Measurements from ENCODE around the gene ARL4C.
"Not testable (repeated sequence)": the region's sequence is repeated elsewhere in the genome, so short reads cannot be mapped to it uniquely, and the experiment has no call there.

ARL4C gene

GRCh38 chr2:234479465-234479864 is 17.4 kb downstream of the ARL4C start:
- in situ Hi-C loops (cut with HindIII; ENCODE audit: low sequenced_read_pairs): no loop called here

GRCh38 chr2:234478121-234478858 is 18.6 kb downstream of the ARL4C start:
- in situ Hi-C loops (cut with HindIII; ENCODE audit: low sequenced_read_pairs): no loop called here

GRCh38 chr2:234476766-234477165 is 20.1 kb downstream of the ARL4C start:
- in situ Hi-C loops (cut with HindIII; ENCODE audit: low sequenced_read_pairs): no loop called here

GRCh38 chr2:234474654-234475053 is 22.2 kb downstream of the ARL4C start:
- in situ Hi-C loops (cut with HindIII; ENCODE audit: low sequenced_read_pairs): no loop called here

GRCh38 chr2:234472155-234472554 is 24.7 kb downstream of the ARL4C start:
- in situ Hi-C loops (cut with HindIII; ENCODE audit: low sequenced_read_pairs): no loop called here

- in situ Hi-C loops (cut with HindIII; ENCODE audit: low sequenced_read_pairs): no loop called here
Measured at GRCh38 chr2:234469972-234470371, 26.9 kb downstream of the ARL4C start.

- in situ Hi-C loops (cut with HindIII; ENCODE audit: low sequenced_read_pairs): no loop called here
Measured at GRCh38 chr2:234469251-234469845, 27.5 kb downstream of the ARL4C start.

- in situ Hi-C loops (cut with HindIII; ENCODE audit: low sequenced_read_pairs): no loop called here
Measured at GRCh38 chr2:234468503-234468902, 28.4 kb downstream of the ARL4C start.

- in situ Hi-C loops (cut with HindIII; ENCODE audit: low sequenced_read_pairs): no loop called here
Measured at GRCh38 chr2:234467289-234467688, 29.6 kb downstream of the ARL4C start.

- in situ Hi-C loops (cut with HindIII; ENCODE audit: low sequenced_read_pairs): no loop called here
Measured at GRCh38 chr2:234464291-234464645, 32.6 kb downstream of the ARL4C start.

- in situ Hi-C loops (cut with HindIII; ENCODE audit: low sequenced_read_pairs): no loop called here
Measured at GRCh38 chr2:234463626-234464290, 33.1 kb downstream of the ARL4C start.

- in situ Hi-C loops (cut with HindIII; ENCODE audit: low sequenced_read_pairs): no loop called here
Measured at GRCh38 chr2:234462218-234462992, 34.5 kb downstream of the ARL4C start.

- in situ Hi-C loops (cut with HindIII; ENCODE audit: low sequenced_read_pairs): no loop called here
Measured at GRCh38 chr2:234459401-234460009, 37.4 kb downstream of the ARL4C start.

- in situ Hi-C loops (cut with HindIII; ENCODE audit: low sequenced_read_pairs): no loop called here
Measured at GRCh38 chr2:234458466-234458865, 38.4 kb downstream of the ARL4C start.

GRCh38 chr2:234457421-234457820 is 39.5 kb downstream of the ARL4C start:
- in situ Hi-C loops (cut with HindIII; ENCODE audit: low sequenced_read_pairs): no loop called here

GRCh38 chr2:234455246-234455645 is 41.6 kb downstream of the ARL4C start:
- in situ Hi-C loops (cut with HindIII; ENCODE audit: low sequenced_read_pairs): not testable (repeated sequence)

GRCh38 chr2:234454433-234454832 is 42.4 kb downstream of the ARL4C start:
- in situ Hi-C loops (cut with HindIII; ENCODE audit: low sequenced_read_pairs): no loop called here

- in situ Hi-C loops (cut with HindIII; ENCODE audit: low sequenced_read_pairs): no loop called here
Measured at GRCh38 chr2:234453216-234453615, 43.7 kb downstream of the ARL4C start.

GRCh38 chr2:234451852-234452625 is 44.8 kb downstream of the ARL4C start:
- in situ Hi-C loops (cut with HindIII; ENCODE audit: low sequenced_read_pairs): no loop called here

- in situ Hi-C loops (cut with HindIII; ENCODE audit: low sequenced_read_pairs): no loop called here
Measured at GRCh38 chr2:234451242-234451641, 45.6 kb downstream of the ARL4C start.
